ENCODE measurements around the gene TRAPPC2.
"Not testable (repeated sequence)": the region's sequence is repeated elsewhere in the genome, so short reads cannot be mapped to it uniquely, and the experiment has no call there.

The TRAPPC2 gene

DNA sequence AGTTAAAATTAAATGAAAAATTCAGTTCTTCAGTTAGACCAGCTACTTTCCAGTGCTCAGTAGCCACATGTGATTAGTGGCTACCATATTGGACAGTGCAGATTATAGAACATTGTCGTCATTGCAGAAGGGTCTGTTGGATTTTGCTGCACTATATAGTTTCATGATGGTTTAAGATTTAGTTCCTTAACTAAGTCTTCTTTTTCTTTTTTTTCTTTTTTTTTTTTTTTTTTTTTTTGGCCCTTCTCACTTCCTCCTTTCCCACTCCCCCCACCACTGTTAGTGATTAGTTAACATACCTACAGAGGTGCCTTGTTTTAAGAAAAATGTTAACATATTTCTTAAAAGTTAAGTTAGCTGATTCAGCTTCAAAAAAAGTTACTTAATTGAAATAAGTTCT lies 36.4 kb downstream of the TRAPPC2 start:
- DNase-seq (ENCODE audit: low read depth), result no peak

DNA sequence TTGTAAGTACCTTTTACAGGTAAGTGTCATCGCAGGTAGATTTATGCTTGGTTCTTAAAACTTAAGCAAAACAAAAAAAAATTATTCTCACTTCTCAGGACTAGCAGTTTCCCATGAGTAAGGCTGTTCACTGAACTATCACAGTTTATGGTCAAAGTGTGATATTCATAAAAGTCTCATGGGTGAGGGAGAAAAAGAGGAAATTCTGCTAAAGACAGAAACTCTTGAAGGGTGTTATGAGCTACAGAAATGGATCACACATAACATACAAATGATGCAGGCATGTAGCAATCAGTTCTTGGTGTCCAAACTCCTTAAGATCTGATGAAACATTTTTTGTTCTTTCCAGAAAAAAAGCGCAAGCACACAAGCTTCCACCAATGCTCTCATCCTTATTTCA lies 37.0 kb downstream of the TRAPPC2 start:
- DNase-seq (ENCODE audit: low read depth), result no peak

GRCh38 chrX:13695601-13696115 lies 38.8 kb downstream of the TRAPPC2 start:
- DNase-seq (ENCODE audit: low read depth), result no peak

GRCh38 chrX:13694983-13695382 lies 39.4 kb downstream of the TRAPPC2 start:
- no peak for DNase-seq (ENCODE audit: low read depth)

DNA sequence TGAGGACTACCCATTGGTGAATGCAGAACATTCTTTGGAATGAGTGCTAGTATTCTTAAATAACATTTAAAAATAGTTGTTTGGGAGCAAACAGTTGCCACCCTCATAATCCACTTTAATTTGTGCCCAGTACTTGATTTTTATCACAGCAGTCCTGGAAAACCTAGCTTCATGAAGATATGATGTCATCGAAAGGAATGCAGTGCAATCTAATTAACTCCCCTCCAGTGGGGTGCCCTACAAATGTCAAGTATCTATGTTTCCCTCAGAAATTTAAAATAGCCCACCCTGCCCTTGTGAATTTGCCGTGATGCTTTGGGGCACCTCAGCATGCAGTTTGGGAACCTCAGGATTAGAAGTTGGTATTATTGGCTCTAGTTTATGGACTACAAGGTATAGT lies 40.1 kb downstream of the TRAPPC2 start:
- no peak for DNase-seq (ENCODE audit: low read depth)

DNA sequence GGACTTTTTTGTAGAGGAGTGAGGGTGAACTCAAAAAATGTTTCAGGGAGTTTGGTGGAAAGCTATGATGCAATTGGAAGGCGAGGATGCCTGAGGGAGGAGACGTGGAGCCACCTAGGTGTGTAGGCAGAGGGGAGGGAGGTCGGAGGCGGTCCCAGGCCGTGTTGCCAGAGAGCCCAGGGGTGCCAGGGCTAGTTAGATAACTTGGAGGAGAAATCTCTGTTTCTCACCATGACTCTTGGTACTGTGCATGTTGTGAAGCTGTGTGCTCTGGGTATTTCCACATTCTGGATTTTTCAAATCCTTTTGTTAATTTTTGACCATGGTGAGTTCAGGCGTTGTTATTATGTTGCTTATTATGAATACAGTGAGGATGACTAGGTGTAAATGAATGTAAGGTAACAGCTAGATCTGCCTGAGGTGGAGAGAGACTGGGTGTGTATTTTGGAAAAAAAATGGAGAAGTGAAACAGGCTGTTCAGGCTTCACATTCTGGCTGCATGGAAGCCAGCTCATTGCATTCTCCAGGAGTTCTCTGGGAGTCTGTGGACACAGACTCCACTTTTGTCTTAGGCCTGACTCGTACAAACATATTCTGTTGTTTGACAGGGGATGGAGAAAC lies 41.0 kb downstream of the TRAPPC2 start:
- DNase-seq (ENCODE audit: low read depth), result no peak

GRCh38 chrX:13692771-13693231 lies 41.6 kb downstream of the TRAPPC2 start:
- DNase-seq (ENCODE audit: low read depth), result no peak

GRCh38 chrX:13691841-13692371 lies 42.5 kb downstream of the TRAPPC2 start:
- no peak for DNase-seq (ENCODE audit: low read depth)

DNA sequence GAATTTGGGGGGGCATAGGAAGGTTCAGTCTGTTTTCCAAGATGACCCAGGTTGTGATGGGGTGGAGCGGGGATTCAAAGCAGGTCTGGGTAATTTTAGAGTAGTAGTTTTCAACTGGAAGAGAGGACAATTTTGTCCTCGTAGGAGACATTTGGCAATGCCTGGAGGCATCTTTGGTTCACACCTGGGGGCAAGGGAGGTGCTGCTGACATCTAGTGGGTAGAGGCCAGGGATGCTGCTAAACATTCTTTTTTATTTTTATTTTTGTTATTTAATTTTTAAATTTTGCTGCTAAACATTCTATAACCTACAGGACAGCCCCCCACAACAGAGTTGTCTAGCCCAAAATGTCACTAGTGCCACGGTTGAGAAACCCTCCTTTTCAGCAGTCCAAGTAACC lies 43.6 kb downstream of the TRAPPC2 start:
- no peak for DNase-seq (ENCODE audit: low read depth)

GRCh38 chrX:13689741-13690211 lies 44.6 kb downstream of the TRAPPC2 start:
- no peak for DNase-seq (ENCODE audit: low read depth)

DNA sequence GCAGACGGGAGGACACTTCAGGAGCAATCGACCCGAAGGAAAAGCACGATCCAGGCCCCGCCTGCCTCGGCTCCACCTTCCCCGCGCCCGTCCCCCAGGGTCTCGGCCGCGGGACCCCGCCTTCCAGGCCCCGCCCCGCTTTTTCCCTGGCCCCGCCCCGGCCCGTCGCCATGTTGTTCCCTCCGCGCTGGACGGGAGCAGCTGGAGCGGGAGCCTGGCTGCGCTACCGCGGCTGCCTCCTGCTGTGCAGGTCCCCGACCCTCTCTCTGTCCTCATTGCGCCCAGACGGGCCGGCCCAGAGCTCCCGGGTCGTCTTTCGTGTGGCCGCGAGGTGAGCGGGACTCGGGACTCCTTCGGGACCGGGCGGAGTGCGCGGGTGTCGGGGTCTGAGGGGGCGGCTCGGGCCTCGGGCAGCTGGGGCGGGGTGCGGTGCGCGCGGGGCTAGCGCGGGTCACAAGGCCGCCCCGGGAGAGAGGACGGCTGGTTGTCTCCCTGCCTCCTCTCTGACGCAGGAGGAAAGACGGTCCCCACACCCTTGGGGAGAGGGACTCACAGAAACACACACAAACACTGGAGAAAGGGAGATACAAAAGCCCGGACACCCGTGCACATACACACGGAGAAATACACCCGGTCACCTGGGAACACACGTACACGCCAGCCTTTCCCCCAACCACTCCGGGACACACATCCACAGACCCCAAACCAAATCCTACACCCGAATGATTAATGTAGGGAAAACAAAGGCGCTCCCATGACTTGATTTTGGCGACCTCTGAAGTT lies 45.3 kb downstream of the TRAPPC2 start, which contains the start of gene RAB9A:
Gene RAB9A, plus strand, starts transcription at position 171 of the 783 bp plus-strand sequence. CDS start 19,619 bp downstream, outside the sequence.
- peak; percentile 70 for DNase-seq (ENCODE audit: low read depth)

DNA sequence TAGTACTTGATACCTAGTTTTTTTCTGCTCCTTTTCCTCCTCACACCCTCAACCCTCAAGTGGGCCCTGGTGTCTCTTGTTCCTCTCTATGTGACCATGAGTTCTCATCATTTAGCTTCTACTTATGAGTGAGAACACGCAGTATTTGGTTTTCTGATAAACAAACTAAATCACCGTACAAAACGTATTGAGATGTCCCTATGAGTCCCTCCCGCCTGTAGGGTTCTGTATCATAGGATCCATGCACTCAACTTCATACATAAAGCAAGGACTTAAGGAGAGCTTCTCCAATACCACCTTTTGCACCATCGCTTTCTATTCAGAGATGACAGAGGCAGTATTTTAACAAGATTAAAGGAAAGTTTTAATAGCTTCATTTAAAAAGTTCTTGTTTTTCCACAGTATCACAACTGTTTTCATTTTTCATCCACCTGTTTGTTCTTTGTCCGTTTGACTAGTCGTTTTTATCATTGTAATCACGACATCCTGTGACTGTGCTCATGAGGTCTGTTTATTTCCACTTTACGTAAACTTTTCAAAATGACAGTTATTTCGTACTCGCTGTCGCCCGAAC lies 45.9 kb downstream of the TRAPPC2 start:
- DNase-seq (ENCODE audit: low read depth), result no peak

DNA sequence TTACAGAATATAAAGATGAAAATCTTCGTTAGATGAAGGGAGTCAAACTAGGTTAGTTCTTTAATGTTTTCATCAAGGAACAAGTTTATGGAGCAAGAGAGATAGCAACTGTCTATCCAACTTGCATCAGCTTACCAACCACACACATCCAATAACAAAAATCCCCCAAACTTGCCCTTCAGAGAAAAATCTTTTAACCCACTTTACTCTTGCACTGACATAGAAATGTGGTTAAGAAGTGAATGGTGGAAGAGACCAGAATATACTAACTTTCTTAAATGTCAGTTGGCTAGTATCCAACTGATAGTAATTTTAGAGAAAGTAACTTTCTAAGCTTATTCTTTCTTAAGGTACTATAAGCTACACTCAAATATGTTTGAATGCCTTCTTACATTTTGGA lies 47.2 kb downstream of the TRAPPC2 start:
- DNase-seq (ENCODE audit: low read depth), result no peak

DNA sequence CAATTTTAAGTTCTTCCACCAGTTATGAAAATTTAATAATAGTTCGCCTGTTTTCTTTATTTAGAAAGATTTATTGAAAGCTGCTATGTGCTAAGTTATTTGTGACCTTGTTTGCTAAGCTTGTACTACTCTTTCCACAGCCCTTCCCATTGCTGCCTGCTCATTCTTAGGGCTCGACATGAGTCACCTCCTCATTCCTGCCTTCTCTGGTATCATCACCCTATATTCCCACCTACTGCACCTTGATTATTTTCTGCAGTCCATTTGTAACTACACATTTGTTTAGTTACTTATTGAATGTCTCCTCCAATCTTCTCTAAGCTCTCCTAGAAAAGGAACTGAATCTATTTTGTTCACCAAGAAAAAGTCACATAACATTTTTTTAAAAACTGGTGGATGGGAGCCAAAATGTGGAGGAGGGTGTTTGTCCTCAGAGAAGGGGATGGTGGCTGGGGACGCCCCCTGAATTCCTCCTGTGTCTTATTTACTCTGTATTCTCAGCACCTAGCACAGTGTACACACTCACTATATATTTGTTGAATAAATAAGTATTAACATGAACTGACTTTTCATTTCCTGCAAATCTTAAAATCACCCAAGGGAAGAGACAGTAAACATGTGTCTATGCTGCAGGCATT lies 49.2 kb downstream of the TRAPPC2 start:
- no peak for DNase-seq (ENCODE audit: low read depth)

GRCh38 chrX:13684361-13684760 lies 50.1 kb downstream of the TRAPPC2 start:
- no peak for DNase-seq (ENCODE audit: low read depth)

DNA sequence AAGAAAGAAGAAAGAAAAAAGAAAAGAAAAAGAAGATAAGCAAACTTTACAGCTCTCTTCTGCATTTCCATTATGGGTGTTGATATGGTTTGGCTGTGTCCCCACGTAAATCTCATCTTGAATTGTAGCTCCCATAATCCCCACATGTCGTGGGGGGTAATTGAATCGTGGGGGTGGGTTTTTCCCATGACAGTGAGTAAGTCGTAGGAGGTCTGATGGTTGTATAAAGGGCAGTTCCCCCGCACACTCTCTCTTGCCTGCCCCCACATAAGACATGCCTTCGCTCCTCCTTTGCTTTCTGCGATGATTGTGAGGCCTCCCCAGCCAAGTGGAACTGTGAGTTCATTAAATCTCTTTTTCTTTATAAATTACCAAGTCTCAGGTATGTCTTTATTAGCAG lies 52.8 kb downstream of the TRAPPC2 start:
- DNase-seq (ENCODE audit: low read depth), result no peak

GRCh38 chrX:13679700-13680099 lies 54.7 kb downstream of the TRAPPC2 start:
- not testable (repeated sequence) for DNase-seq (ENCODE audit: low read depth)

DNA sequence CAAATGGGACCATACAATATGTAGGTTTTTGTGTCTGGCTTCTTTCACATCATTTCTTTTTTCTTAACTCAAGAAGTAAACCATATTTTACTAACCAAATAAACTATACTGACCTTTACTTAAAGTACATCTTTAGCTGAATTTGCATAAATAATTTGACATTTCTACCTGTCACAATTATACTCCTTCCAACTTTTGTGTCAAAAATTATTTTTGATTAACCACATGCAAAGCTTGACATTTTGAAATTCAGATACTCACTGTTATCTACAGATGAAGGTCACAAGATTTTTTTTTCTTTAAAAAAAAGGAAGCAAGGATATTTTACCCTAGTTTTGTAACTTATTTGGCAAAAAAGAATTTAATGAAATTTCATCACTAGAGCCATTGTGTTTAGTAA lies 57.5 kb downstream of the TRAPPC2 start:
- no peak for DNase-seq (ENCODE audit: low read depth)

- DNase-seq (ENCODE audit: low read depth), result no peak
Measured at GRCh38 chrX:13673016-13673415, 61.4 kb downstream of the TRAPPC2 start.

DNA sequence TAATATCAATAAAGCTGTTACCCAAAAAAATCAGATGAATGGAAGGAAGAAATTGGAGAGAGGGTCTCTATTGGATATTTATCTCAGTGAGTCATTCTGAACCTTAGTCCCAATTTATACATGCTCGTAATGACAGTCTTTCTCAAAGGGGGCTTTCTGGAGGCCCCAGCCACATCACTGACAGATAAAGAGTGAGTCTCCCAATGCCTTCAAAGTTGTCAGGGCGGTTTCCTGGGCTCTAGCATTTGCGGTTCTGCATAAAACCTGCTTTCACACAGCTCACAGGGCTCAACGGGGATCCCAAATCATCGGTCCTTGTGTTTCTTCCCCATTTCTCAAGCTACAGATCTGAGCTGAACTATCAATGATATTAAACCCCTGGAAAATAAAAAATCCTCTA lies 64.2 kb downstream of the TRAPPC2 start:
- DNase-seq (ENCODE audit: low read depth), result no peak

GRCh38 chrX:13669755-13670154 lies 64.7 kb downstream of the TRAPPC2 start:
- not testable (repeated sequence) for DNase-seq (ENCODE audit: low read depth)

- peak; percentile 40 for DNase-seq (ENCODE audit: low read depth)
Measured at GRCh38 chrX:13669246-13669737, 65.1 kb downstream of the TRAPPC2 start.
